ENCODE data around the gene ZNF106.

Gene ZNF106

DNA sequence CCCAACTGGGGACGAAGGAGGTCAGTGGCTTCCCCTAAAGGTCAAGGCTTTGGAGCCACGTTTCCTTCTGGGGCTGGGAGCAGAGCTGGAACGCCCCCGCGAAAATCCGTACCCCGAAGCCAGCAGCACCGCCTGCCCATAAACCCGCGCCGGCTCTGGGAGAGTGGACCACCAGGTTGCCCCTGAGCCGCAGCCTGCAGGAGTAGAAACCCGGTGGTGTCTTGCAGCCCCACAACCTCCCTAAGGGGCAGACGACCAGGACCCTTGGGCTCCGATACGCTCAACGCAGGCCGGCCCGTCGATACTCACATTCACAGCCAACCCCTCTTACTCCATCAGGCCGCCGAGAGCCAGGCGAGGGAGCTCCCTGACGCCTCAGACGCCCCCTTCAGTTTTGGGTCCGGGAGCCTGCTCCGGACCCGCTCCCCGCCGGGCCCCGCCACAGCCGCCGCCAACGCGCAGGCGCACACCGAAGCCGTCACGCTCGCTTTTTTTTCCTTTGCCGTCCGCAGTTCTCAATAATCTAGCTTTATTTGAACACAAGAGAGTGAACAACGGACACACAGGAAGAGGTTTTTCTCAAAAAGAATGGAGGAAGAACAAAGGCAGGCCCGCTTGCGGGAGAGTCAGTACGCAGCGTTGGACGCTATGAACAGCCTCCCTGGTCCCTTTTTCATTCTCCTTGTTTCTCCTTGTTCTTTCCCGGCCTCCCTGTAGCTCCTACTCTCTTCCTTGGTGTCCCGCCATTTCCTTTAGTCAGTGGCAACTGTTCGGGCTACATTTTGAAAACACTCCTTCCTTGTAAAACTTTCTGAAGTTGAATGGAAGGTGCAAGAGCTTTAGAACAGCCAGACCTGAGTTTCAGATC lies at the start of gene ZNF106:
TSS of gene ZNF106 (minus strand) at position 471 of the 868 bp plus-strand sequence. CDS start 18,852 bp downstream, outside the sequence.
- peak; percentile 70 for DNase-seq

DNA sequence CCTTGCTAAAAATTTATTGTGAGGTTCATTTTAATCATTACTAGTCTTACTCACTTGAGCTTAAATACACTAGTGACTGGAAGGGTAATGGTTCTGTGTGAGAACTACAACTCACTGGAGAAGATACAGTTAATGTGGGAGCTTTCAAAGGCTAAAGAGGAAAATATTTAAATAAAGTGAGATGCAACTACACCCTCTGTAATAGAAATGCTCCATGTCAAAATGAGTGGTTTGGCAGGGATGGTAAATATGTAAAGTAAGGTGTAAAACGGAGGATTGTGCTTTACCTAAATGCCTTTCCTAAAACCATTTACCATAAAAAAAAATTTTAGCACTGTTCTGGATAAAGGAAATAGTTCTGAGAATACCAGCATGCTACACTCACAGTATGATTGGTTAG lies 42.3 kb upstream of the ZNF106 start:
- DNase-seq: no peak

DNA sequence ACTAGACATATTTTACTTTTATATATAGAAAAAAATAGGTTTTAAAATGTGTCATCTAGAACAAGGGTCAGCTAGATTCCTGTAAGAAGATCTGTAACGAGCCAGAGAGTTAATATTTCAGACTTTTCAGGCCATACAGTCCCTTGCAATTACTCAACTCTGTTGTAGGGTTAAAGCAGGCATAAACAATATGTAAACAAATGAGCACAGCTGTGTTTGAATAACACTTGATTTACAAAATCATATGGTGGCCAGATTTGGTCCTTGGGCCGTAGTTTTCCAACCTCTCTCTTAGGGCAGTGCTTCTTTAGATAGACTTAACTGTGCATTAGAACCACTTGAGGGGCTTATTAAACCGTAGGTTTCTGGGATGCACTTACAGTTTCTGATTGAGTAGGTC lies 38.0 kb upstream of the ZNF106 start:
- DNase-seq: no peak

DNA sequence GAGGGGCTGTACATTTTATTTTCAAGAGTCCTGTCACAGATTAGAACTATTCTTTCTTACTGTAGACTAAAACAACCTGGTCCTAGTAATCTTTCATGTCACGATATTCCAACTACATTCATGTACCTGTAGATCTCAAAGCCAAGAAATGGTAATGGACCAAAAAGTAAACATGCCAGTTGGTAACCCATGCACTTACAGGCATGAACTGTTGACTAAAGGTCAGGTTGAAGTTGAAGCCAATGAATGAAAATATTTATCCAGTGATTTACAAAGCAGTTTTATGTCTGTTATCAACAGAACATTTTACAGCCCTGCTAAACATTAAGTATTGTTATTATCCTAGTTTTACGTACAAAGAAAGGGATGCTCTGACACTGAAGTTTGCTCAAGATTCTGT lies 32.4 kb upstream of the ZNF106 start:
- no peak for DNase-seq

DNA sequence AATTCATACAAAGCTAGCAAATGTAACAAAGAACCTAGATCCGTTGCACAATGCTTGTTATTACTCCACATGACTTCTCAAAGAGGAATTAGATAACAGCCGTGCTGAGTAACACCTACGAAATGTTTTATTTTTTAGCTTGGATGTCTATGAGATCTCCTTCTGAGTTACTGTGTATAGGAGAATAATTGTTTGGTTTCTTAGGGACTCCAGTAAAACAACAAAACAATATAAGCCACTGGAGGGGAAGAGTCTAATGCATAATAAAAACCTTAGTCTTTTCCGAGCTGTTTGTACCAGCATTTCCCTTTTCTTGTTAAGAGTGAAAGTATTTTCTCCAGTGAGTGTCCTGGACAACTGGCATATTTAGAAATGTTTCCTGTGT lies 20.1 kb upstream of the ZNF106 start:
- no peak for DNase-seq

DNA sequence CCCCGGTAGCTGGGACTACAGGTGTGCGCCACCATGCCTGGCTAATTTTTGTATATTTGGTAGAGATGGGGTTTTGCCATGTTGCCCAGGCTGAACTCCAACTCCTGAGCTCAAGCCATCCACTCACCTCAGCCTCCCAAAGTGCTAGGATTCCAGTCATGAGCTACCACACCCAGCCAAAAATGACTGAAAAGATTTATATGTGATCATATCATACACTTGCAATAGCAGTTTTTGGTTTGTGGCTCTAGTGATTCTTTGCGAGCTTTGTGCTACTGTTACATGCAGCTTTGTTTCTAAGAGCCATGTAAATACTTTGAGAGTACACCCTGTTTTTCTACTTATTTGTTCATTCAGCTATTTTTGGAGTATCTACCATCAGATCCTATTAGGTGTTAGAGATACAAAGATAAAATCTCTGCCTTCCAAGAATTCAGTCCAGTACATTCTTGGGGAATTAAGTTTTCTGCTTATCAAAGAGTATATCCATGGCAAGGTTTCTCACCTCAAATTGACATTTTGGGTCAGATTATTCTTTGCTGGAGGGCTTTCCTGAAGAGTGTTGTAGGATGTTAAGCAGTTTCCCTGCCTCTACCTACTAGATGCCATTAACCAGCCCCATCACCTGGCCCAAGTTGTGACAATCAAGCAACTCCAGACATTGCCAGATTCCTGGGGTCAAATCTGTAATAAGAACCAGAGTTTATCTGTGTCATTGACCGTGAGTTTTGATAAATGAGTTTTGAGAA lies 19.5 kb upstream of the ZNF106 start:
- DNase-seq: no peak

DNA sequence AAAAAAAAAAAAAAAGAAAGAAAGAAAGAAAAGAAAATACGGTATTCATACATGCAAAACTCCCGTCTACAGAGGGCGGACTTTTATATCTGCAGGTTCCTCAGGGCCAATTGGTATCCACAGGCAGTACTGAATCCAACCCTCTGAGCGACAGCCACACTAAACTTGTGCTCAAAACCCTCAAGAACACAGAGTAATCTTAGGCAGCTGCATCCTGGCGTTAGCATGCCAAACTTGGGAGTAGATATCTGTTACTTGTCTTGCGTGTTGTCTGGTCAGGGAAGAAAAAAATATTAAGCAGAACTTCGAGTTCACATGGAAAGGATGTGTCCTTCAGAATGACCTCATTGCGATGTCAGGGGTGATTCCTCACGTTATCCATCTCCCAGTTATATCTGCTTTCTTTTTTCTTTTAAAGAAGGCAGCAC lies 17.3 kb upstream of the ZNF106 start:
- DNase-seq: no peak

DNA sequence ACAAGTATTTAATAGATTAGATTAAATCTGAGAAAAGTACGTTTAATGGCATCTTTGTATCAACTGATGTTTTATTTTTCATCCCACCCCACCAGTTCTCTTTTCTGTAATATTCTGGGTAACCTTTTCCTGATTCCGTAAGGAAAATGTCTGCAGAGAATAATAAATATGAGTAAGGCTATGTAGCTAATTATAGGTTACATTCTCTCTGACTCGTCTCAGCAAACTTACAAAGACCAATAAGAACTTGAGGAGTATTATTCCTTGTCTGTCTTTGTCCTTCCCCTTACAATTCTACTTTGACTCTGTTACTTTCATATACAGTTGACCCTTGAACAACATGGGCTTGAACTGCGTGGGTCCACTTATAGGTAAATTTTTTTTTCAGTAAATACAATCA lies 16.6 kb upstream of the ZNF106 start:
- no peak for DNase-seq

DNA sequence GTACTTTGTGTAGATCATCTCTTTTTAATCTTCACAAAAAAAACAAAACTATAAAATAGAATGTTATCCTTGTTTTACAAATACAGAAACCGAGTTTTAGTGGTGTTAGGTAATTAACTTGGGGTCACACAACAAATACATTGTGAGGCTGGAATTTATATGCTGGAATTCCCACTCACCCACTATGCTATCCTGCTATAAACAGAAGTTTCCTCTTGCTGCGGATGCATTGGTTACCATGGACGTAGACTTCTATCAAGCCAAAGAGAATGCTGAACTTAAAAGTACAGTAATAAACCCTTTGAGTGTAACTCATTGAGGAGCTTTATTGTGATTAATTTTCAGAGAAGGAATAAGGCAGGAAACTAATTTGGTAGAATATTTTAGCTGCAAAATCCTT lies 13.7 kb upstream of the ZNF106 start:
- DNase-seq: no peak

DNA sequence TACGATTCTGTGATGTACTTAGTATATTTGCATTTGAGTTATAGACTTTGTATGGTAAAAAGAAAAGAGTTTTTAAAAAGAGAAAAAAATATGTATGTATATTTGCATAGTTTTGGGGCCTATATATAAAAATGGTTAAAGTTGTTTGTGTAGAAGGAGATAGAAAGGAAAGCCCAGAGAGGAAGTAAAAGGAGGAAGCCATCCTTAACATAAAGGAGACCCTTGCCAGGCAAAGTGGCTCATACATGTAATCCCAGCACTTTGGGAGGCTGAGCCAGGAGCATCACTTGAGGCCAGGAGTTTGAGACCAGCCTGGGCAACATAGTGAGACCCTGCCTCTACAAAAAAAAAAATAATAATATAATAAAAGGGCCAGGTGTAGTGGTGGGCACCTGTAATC lies 12.9 kb upstream of the ZNF106 start:
- DNase-seq: no peak

DNA sequence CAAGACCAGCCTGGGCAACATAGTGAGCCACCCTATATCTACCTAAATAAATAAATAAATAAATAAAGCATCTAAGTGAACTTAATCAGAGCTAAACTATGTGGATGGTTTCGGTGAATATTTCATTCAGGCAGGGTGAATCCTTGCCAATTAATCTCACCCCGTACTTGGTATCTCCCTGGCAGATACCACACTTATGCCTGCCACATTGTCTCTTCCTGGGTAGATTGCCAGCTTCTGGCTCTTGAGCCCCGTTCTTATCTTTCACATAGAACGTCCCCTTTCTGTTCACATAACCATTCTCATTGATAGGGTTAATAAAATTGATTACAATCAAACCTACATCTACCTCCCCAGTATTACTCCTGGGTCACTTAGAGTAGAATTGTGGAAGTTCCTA lies 11.5 kb upstream of the ZNF106 start:
- no peak for DNase-seq

DNA sequence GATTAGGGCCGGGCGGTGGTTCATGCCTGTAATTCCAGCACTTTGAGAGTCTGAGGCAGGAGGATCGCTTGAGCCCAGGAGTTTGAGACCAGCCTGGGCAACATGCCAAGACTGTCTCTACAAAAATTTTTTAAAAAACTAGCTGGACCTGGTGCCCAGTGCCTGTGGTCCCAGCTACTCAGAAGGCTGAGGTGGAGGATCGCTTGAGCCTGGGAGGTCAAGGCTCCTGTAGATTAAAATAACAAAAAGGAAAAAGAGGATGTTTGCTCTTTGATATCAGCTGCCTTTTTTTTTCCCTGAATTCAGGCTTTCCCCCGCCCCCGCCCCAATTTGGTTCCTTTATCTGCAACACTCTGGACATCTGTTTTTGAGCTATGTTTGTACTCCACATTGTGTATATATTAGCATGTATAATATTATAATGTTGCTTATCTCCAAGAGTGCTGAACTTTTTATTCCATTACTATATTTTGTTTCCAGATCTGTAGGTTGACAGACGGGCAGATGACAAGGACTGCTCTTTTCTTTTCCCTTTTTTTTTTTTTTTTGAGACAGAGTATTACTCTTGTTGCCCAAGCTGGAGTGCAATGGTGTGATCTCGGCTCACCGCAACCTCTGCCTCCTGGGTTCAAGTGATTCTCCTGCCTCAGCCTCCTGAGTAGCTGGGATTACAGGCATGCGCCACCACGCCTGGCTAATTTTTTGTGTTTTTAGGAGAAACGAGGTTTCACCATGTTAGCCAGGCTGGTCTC lies 9.1 kb upstream of the ZNF106 start:
- DNase-seq: no peak

DNA sequence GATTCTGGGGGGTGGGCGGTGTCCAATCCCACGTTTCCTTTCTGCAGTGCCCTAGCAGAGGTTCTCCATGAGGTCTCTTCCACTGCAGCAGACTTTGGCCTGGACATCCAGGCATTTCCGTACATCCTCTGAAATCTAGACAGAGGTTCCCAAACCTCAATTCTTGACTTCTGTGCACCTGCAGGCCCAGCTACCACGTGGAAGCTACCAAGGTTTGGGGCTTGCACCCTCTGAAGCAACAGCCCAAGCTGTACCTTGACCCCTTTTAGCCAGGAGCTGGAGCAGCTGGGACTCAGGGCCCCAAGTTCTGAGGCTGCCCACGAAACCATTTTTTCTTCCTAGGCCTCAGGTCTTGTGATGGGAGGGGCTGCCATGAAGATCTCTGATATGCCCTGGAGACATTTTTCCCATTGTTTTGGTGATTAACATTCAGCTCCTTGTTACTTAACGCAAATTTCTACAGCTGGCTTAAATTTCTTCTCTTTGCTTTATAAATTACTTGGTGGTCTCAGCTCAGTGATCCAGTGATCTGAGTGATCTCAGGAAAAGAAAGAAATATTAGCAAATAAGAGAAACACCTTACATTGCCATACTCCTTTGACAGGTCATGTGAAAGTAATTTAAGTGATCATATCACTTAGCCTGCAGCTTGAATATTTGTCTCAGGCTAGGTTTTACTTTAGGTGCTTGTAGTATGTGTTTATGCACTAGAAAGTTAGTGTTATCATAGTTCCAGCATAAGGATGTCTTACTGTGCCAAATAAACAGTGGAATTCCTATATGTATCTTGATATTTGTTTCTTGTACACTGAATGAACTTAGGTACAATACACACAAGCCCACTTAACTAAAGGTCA lies 7.5 kb upstream of the ZNF106 start:
- no peak for DNase-seq

DNA sequence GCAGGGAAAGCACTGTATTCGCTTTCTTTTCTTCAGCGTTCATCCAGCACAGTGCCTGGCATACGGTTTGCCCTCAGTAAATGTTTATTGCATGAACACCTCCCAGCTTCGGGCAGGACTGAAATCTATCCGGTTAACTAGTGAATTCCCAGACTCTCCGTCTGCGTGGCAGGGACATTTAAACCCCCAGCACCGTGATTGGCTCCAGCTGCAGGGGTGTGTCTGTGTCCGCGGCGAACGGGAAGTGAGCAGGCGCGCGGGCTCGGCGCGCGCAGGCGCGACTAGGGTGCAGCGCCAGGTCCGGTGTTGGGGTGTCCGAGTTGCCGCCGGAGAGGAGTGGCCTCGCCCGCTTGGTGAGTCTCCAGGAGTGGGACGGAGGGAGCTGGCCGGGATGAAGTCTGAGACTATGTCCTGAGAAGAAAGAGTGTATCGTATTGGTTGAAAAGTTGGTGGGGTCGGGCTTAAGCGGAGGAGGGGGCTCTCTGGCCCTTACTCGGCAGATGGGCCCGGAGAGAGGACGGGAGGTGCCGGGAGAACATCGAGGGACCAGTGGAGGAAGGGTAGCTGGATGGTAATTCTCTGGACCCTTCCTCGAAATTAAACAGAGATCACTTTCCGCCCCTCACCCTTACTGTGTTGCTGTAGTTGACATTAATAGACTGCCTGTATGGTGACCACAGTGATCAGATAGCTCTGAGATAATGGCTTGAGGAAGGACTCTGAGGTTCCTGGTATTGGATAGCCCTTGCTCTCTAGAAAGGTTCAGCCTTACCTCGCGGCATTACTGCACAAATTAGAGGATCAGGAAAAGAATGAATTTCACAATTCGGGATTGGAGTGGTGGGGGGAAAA lies 4.6 kb upstream of the ZNF106 start, which contains the start of gene SNAP23:
TSS of gene SNAP23 (plus strand) at position 274 of the 852 bp plus-strand sequence. CDS start 16,213 bp downstream, outside the sequence.
- DNase-seq: peak; percentile 61

DNA sequence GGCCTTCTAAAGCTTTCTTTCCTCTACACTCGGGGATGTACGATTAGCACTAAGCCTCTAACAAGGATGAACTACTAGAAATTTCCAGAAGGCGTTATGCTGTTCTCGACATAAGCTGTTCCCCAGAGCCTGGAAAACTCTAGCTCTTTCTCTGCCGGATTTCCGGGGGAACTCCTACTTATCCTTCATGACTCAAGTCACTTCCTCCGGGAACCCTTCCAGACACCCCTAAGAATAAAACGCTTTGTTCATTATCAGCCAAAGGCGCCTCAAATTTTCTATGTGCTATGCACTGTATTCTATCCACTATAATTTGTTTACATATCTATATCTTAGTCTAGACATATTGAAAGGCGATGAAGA lies 4.0 kb upstream of the ZNF106 start:
- no peak for DNase-seq

DNA sequence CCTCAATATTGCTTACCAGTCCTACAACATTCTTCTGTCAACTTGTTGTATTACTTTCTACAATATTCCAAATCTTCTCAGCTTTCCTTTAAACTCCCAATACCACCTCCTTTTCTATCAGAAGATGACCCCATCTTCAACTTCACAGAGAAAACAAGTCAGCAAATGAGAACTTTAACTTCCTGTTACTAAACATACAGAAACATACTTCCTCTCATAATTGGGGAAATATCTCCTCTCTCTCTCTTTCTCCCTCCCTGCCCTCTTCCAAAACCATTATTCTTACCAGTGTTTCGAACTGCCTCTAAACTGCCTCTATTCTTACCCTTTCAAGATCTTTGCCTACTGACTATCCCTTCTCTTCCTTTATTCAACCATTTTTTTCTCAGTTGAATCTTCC lies 2.7 kb upstream of the ZNF106 start:
- DNase-seq: peak; percentile 14

DNA sequence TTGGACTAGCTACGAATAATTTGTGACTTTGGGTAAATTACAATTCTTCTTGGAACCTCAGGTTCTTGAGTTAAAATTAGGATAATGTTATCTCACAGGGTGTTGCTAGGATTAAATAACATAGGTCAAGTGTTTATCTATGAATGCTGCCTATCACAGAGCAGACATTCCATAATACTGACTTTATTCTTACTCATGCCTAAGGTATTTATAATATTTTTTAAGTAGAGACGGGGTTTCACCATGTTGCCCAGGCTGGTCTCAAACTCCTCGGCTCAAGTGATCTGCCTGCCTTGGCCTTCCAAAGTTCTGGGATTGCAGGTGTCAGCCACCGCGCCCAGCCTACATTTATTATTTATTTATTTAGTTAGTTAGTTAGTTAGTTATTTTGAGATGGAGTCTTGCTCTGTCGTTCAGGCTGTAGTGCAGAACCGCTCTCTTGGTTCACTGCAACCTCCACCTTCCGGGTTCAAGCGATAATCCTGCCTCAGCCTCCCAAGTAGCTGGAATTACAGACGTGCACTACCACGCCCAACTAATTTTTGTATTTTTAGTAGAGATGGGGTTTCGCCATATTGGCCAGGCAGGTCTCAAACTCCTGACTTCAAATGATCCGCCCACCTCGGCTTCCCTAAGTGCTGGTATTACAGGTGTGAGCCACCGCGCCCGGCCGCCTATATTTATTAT lies 741 bp upstream of the ZNF106 start:
- no peak for DNase-seq

DNA sequence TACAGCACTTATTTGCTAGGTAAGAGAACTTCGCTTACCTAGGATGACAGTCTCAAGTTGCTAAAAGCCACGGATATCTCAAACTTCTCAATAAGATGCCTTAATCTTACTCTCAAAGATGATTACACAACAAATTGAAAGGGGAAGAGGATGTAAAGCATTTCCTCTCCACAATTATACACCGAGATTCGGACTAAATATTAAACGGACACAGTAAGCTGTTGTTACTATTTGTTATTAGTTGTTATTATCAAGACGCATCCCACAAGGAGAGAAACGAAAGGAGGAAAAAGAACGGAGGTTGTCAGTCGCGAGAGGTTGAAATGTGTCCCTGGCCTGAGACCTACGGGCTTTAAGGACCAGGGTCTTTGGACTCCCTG lies 660 bp downstream of the ZNF106 start:
- no peak for DNase-seq

DNA sequence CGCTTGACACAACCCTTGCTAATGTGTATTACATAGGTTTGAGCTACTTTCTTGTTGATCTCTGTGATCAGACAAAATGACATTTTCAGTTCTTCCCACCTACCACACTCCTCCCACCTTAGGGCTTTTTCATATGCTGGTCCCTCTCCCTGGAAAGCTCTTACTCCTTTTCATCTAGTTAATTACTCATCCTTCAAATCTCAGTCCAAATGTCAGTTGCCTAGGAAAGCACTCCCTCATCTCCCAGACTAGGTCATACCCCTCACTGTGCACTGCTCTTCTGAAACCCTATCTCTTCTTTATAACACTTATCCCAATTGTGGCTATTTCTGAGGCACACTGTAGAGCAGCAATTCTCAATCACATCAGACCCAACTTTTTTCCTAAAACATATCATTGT lies 7.3 kb downstream of the ZNF106 start:
- no peak for DNase-seq

DNA sequence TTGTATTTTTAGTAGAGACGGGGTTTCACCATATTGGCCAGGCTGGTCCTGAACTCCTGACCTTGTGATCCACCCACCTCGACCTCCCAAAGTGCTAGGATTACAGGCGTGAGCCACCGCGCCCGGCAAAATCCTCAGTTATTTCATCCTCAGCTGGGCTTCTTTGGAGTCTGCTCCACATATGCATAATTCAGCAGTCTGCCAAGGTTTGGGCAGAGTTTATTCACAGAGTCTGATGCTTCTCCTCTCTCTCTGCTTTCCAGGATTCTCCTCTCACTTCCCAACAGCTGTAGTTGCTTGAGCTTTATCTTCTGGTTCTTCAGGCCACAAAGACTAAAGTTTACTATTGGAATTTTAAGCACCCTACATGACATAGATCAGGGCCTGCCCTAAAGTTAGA lies 8.2 kb downstream of the ZNF106 start:
- no peak for DNase-seq

DNA sequence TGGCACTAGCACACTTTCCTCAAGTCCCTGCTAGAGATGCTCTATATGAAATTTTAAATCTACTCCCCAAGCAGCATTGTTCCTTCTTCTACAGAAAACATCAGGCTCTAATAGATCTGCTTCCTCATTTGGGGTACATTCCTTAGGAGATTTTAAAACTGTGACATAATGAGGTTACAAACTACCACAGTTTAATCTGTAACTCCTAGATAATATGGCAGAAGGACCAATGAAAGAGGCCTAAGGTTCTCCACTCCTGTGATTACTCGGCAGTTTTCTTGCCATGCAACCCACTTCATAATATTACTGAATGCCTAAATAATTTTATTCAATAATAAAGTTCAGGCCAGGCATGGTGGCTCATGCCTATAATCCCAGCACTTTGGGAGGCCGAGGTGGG lies 16.1 kb downstream of the ZNF106 start:
- DNase-seq: no peak

All from GF-D8 (cell line).